HG02623 (cell line): ENCODE measurements around the gene ASTN1.

Experiments used
- ATAC-seq: cut with Tn5 transposase; IDR thresholded peaks from one replicate; pipeline ENCODE4 v1.9.1; 2021; ENCODE audit warnings: moderate library complexity; ENCODE audit not compliant: unreplicated experiment

Gene ASTN1

DNA sequence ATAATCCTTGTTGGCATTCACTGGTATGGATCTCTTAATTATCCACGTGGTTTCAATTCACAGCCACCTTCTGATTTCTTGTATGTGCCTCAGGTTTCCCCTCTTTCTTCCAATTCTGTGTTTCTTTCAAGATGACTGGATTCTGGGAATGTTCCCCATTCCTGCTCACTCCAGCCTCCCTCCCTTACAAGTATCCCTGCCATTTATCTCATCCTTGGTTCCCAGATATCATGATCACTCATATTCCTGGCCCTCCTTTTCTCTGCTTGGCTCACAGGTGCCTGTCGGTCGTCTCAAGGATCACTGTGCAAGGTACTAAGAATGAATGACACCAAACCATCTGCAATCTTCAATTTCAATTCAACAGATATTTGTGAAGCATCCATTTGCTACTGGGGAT is 279.2 kb downstream of the ASTN1 start:
- no peak for ATAC-seq

DNA sequence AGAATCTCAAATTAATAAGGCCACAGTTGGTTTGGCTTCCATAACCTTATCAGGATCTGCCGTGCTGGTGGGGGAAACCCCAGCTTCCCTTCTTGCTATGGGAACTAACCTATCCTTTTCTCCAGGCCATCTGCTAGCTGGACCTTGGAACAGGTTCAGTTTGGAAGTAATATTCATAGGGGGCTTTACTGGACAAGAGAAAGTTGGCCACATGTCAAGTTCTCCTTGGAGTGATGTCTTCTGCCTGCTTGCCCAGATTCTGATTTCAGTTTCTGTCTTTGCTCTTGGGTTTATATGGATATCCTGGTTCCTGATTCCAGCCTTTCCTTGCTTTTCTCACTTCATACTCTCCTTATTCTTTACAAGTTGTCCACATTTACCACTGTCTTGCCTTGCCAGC is 279.6 kb downstream of the ASTN1 start:
- no peak for ATAC-seq

- ATAC-seq = no peak
Measured at GRCh38 chr1:176884286-176884685, 280.2 kb downstream of the ASTN1 start.

DNA sequence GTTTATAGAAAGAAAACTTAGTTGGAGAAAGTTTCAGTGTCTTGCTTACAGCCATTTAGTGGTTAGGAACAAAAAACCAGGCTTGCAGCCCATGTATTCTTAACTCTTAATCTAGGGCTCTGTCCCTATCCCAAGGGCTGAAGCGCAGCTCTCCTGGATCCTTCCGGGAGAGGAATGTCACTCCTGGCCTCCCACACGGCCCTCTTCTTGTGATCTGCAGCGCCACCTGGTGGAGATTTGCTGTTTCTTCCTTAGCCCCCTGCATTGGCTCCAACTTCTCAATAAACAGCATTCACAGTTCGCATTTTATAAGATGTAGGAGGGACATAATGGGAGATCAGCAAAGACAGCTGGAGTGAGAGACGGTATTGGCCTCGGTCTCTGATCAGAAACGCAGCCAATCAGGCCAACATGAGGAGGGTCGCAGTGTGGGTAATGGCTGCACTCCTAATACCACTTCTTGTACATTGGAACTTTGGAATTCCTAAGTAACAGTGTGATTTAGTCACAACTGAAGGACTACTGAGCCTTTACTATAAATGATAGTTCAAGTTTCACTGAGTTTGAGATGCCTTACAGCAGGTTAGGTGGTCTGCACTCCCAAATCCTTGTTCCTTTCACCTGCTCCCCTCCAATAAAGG is 283.4 kb downstream of the ASTN1 start:
- peak; percentile 58 for ATAC-seq

DNA sequence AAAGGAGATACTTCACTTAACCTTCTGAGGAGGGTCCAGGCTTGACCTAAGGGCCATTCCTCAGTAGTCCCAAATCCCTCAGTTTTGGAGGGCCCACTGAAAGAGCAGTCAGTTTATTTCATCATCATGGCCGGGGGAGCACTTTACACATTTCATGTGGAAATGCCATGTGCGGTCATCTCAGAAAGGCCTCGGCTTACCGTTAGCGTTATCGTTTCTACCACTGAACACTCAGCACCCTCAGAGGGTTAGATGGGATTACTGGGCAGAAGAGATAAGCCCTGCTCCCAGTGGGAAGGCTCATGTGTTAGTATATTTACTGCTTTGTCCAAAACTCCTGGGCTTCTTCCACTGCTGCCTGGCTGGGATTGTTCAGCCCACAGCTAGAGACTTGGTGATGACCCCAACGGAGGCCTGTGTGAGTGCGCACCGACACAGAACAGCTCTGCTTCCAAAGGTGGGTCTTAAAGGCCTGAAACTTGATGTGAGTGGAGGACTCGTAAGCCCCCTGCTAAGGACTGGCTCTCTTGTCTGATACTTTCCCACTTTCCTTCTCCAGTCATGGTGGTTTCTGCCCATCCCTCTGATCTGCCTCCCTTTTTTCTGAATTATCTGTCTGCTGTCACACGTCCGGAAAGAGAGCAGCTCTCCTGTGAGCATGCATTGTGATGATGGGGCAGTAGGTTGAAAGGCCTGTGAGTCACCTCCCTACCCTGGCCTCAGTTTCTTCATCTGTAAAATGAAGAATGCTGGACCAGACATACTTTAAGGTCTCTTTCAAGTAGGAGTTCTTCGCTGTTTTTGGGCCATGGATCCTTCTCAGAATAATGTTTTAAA is 284.5 kb downstream of the ASTN1 start:
- no peak for ATAC-seq

DNA sequence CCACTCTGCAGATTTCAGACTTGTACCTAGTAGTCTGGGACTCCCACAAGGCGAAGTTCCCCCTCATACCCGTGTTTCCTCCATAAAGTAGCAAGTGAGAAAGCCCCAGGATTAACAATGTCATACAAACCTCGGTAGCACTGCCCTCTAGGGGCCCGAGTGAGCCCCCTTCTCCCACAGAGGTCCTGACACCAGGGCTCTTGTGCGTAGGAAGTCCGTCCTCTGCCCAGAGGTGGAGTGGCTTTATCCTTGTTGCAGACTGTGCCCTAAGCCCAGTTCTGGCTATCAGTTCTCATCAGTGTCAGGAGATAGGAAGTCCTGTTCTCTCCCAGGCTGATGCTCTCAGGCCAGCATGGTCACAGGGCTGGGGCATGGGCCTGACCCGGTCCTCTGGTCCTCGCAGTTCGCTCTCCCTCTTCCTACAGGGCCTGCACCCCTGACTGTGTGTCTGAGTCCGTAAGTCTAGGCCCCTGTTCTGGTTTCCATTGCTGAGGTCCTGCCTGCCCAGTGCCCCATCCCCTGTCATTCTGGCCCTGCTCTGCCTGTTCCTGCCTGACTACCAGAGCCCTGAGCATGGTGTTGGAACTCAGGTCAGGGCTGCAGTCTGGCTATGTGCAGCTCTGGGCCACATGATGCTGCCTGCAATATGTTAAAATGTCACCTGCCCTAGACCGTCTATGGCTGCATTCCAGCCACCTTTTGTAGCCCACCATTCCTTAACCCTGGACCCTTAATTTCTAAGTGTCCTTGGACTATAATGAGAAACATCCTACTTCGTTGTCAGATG is 285.6 kb downstream of the ASTN1 start:
- no peak for ATAC-seq

DNA sequence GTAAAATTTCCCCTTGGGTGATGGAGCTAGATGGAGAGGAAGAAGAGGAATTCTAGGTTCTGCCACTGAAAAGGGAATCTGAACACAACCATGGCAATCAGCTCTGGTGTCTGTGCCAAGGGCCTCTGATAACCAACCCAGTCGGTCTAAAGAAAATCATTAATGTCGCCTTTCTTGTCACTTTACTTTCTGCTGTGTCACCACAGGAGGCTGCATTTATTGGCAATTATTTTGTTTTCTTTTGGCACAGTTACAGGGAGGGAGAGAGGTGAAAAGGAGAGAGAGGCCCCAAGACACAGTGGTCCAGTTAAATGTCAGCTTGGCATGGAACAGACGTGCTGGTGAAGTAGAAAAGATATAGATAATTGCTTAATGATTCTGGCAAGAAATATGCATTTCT is 287.0 kb downstream of the ASTN1 start:
- no peak for ATAC-seq

GRCh38 chr1:176876966-176877515 is 287.5 kb downstream of the ASTN1 start:
- ATAC-seq = no peak

DNA sequence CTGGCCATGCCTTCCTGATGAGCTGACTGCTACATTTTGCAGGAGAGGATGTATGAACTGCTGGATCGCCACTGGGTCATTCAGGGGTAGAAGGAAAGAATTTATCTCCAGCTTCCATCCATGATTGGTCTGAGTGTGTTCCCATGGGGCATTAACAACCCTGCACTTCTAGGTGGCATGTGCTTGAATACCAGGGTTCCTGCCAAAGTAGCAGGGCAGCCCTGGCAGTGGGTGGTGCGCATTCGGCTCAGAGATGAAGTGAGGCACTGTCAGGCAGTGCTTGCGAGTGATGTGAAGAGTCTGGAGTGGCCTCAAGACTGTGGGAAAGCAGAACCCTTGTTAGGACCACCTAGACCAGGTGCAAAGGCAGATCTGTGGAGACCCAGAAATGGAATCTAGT is 294.9 kb downstream of the ASTN1 start:
- ATAC-seq = no peak

GRCh38 chr1:176866011-176866714 is 298.3 kb downstream of the ASTN1 start:
- ATAC-seq = no peak

GRCh38 chr1:176864211-176864610 is 300.3 kb downstream of the ASTN1 start:
- ATAC-seq = no peak

DNA sequence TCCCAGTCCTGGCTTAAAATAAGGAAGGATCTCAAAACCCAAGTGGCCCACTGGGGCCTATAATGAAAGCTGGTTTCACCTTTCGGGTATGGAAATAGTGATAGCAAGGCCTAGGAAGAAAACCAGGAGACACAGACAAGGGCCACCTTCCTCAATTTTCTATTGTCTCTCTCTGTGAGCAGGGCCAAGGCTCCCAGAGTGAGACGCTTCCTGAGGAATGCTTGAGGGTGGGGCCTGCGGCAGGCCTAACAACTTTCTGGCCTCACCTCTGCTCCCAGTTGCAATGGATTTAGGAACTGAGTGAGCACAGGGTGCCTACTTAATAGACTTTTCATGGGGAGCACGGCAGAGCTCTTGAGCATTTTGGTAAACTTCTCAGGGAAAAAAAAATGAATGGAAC is 300.9 kb downstream of the ASTN1 start:
- ATAC-seq = no peak

- no peak for ATAC-seq
Measured at GRCh38 chr1:176858433-176858916, 306.0 kb downstream of the ASTN1 start.

- ATAC-seq = no peak
Measured at GRCh38 chr1:176857632-176858031, 306.9 kb downstream of the ASTN1 start.

GRCh38 chr1:176854758-176855745 is 309.5 kb downstream of the ASTN1 start:
- ATAC-seq = no peak

GRCh38 chr1:176854121-176854520 is 310.4 kb downstream of the ASTN1 start:
- ATAC-seq = no peak

GRCh38 chr1:176853503-176853902 is 311.0 kb downstream of the ASTN1 start:
- no peak for ATAC-seq

DNA sequence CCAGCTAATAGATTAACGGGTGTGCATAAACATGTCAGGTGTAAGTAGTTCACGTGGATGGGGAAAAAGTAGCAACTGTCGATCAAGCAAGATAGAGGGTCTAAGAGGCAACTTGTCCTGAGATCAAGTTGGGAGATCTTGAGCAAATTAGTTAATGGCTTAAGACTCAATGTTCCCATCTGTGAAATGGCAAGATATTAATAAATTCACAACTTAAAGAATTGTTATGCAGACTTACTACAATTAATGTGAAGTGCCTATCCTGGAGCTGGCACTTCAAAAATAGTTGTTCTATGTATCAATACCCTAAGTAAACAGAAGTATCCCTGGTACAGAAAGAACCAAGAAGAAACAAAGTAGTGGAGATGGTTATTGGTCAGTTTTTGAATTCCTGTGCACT is 312.4 kb downstream of the ASTN1 start:
- ATAC-seq = no peak

- no peak for ATAC-seq
Measured at GRCh38 chr1:176850871-176851270, 313.6 kb downstream of the ASTN1 start.
